Adipose tissue (tissue), 3 donors: ENCODE results near the gene OR51A4. TPM values are rescaled to one million over a fixed set of nuclear protein-coding genes. Genes with fewer than 3 reads are reported as not detected.

Experiments
- polyA plus RNA-seq, 3 donors: library from polyadenylated mRNA; stranded (reverse); fragments of 200-250 nt; gene quantifications; one replicate each; pipeline ENCODE4 v1.2.3, GENCODE V29; 2013
- donor health status: healthy with polysubstance abuse.
- donor health status: Bipolar disorder and iron deficiency.
- donor health status: healthy.

Gene OR51A4
- polyA plus RNA-seq, 3 donors, result not detected

Other genes with a start within 250 kb of the OR51A4 start
- gene OR51E2, start 249.8 kb downstream of the OR51A4 start, polyA plus RNA-seq, result under 1 TPM; 0.02 to 0.56 (median 0.10) TPM
- gene MMP26, start 242.8 kb downstream of the OR51A4 start, polyA plus RNA-seq, result not detected
- gene OR51F1, start 177.7 kb downstream of the OR51A4 start, polyA plus RNA-seq, result not detected
- gene OR52R1, start 143.2 kb downstream of the OR51A4 start, polyA plus RNA-seq, result 1 to 10 TPM in 1 of 3 donors, not detected in 2; 1.2 TPM
- not detected for gene OR51F2, start 126.3 kb downstream of the OR51A4 start, polyA plus RNA-seq
- gene OR51S1, start 98.4 kb downstream of the OR51A4 start, polyA plus RNA-seq, result not detected
- gene OR51T1, start 65.7 kb downstream of the OR51A4 start, polyA plus RNA-seq, result not detected
- not detected for gene OR51A7, start 43.8 kb downstream of the OR51A4 start, polyA plus RNA-seq
- not detected for gene OR51G2, start 28.3 kb downstream of the OR51A4 start, polyA plus RNA-seq
- gene OR51G1, start 23.3 kb downstream of the OR51A4 start, polyA plus RNA-seq, result not detected
- gene OR51A2, start 8.1 kb upstream of the OR51A4 start, polyA plus RNA-seq, result not detected
- not detected for gene OR51L1, start 47.2 kb upstream of the OR51A4 start, polyA plus RNA-seq
- gene OR52J3, start 98.9 kb upstream of the OR51A4 start, polyA plus RNA-seq, result not detected
- gene OR52E2, start 112.0 kb upstream of the OR51A4 start, polyA plus RNA-seq, result not detected
- not detected for gene OR52E1, start 122.0 kb upstream of the OR51A4 start, polyA plus RNA-seq
- gene OR52A5, start 190.8 kb upstream of the OR51A4 start, polyA plus RNA-seq, result not detected
- not detected for gene OR52A1, start 207.2 kb upstream of the OR51A4 start, polyA plus RNA-seq